D721Med (cell line): ENCODE data around the gene STOML1.

ENCODE experiments used
- DNase-seq: peaks from one replicate; pipeline ENCODE4 v3.0.0; 2011; ENCODE audit warnings: low spot score; ENCODE audit not compliant: insufficient read length
- FAIRE-seq: peaks from 2 replicates; lab custom pipeline; 2011; peaks lifted over from hg19 to GRCh38; lab: Jason Lieb, UNC
- CTCF ChIP-seq: IDR thresholded peaks from 2 replicates; pipeline ENCODE4 v1.5.1; 2012; ENCODE audit warnings: mild to moderate bottlenecking, control low read depth; ENCODE audit not compliant: insufficient read depth; ENCODE audit errors: missing control alignments

STOML1 gene

GRCh38 chr15:73991260-73991659 lies 835 bp downstream of the STOML1 start:
- DNase-seq (no peak), FAIRE-seq (no peak)
- no peak for TF ChIP-seq CTCF

- no peak for TF ChIP-seq CTCF
- FAIRE-seq (no peak), DNase-seq (no peak)
These were observed 1.7 kb downstream of the STOML1 start for GRCh38 chr15:73990250-73991005.

- TF ChIP-seq CTCF: no peak
- FAIRE-seq (no peak), DNase-seq (no peak)
These were observed 2.9 kb downstream of the STOML1 start for GRCh38 chr15:73989001-73989798.

- no peak for DNase-seq
- FAIRE-seq: no peak
- no peak for TF ChIP-seq CTCF
These were observed 3.6 kb downstream of the STOML1 start for GRCh38 chr15:73988445-73988969.

GRCh38 chr15:73987681-73988444 lies 4.2 kb downstream of the STOML1 start:
- no peak for DNase-seq
- TF ChIP-seq CTCF: no peak
- no peak for FAIRE-seq

- DNase-seq (no peak), FAIRE-seq (no peak)
- no peak for TF ChIP-seq CTCF
These were observed 4.8 kb downstream of the STOML1 start for GRCh38 chr15:73987250-73987649.
